ENCODE data around the gene AKR1B15. TPM values are rescaled to one million over a fixed set of nuclear protein-coding genes. Genes with fewer than 3 reads are reported as not detected.
A peak's percentile ranks its signal among the peaks of the same experiment; 100 is the strongest.

AKR1B15 gene
- polyA plus RNA-seq, 2 of the 4 experiments (the other 2 are of a cell fraction): 17.9 to 24.7 TPM

DNA sequence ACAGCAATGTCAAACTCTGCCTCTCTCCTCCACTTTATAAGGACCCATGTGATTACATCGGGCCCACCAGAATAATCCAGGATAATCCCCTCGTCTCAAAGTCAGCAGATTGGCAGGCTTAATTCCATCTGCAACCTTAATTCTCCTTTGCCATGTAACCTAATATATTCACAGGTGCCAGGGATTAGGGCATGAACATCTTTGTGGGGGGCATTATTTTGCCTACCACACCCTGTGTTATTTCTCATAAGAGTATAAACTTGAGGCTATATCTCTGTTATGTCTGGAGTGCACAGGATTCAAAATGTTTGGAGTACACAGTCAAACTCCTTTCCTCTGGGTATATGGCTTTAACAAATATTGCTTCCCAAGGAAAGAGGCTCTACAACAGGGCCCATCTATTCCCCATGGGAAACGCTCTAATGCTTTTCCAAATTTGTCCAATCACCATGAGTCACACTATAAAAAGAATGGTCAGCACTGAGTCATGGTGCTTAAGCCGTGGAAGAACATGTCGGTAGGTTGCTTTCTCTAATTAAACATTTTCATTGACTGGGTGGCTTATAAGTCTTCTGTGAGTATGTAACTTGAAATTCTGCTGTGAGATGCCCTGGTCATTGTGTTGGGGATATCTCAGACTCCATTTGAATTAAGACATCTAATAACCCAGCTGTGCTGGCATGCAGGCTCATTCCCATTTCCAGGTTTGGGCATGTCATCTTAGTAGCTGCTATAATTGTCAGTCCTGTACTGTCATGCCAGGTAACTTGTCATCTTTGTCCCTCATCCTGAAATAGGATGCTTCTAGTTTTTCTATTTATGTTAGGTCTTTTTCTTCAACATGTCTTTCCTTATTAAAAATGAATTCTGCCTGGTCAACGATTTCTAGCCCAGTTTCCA lies 33.1 kb upstream of the AKR1B15 start (continued):
- TF ChIP-seq, protein P1, sequence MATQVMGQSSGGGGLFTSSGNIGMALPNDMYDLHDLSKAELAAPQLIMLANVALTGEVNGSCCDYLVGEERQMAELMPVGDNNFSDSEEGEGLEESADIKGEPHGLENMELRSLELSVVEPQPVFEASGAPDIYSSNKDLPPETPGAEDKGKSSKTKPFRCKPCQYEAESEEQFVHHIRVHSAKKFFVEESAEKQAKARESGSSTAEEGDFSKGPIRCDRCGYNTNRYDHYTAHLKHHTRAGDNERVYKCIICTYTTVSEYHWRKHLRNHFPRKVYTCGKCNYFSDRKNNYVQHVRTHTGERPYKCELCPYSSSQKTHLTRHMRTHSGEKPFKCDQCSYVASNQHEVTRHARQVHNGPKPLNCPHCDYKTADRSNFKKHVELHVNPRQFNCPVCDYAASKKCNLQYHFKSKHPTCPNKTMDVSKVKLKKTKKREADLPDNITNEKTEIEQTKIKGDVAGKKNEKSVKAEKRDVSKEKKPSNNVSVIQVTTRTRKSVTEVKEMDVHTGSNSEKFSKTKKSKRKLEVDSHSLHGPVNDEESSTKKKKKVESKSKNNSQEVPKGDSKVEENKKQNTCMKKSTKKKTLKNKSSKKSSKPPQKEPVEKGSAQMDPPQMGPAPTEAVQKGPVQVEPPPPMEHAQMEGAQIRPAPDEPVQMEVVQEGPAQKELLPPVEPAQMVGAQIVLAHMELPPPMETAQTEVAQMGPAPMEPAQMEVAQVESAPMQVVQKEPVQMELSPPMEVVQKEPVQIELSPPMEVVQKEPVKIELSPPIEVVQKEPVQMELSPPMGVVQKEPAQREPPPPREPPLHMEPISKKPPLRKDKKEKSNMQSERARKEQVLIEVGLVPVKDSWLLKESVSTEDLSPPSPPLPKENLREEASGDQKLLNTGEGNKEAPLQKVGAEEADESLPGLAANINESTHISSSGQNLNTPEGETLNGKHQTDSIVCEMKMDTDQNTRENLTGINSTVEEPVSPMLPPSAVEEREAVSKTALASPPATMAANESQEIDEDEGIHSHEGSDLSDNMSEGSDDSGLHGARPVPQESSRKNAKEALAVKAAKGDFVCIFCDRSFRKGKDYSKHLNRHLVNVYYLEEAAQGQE (IDR thresholded peaks at IDR 0.05): no peak
- TF ChIP-seq EHF (CRISPR knock-in tag; IDR thresholded peaks at IDR 0.05): no peak
- TF ChIP-seq, protein P2, sequence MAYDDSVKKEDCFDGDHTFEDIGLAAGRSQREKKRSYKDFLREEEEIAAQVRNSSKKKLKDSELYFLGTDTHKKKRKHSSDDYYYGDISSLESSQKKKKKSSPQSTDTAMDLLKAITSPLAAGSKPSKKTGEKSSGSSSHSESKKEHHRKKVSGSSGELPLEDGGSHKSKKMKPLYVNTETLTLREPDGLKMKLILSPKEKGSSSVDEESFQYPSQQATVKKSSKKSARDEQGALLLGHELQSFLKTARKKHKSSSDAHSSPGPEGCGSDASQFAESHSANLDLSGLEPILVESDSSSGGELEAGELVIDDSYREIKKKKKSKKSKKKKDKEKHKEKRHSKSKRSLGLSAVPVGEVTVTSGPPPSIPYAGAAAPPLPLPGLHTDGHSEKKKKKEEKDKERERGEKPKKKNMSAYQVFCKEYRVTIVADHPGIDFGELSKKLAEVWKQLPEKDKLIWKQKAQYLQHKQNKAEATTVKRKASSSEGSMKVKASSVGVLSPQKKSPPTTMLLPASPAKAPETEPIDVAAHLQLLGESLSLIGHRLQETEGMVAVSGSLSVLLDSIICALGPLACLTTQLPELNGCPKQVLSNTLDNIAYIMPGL (CRISPR knock-in tag; IDR thresholded peaks at IDR 0.05; ENCODE audit: borderline replicate concordance): no peak
- TF ChIP-seq NFE2L2 (conservative IDR thresholded peaks at IDR 0.05; ENCODE audit: low read length): peak; percentile 92
- peak in 1 of 2 experiments; percentile 46; a peak in 1 of 5 replicates for TF ChIP-seq EP300 (IDR thresholded peaks at IDR 0.05)
- TF ChIP-seq, protein P3, sequence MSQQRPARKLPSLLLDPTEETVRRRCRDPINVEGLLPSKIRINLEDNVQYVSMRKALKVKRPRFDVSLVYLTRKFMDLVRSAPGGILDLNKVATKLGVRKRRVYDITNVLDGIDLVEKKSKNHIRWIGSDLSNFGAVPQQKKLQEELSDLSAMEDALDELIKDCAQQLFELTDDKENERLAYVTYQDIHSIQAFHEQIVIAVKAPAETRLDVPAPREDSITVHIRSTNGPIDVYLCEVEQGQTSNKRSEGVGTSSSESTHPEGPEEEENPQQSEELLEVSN (IDR thresholded peaks at IDR 0.05; ENCODE audit: borderline replicate concordance, low read depth): 0 out of 2 replicates have a peak, but pooled peaks have one; percentile 14

DNA sequence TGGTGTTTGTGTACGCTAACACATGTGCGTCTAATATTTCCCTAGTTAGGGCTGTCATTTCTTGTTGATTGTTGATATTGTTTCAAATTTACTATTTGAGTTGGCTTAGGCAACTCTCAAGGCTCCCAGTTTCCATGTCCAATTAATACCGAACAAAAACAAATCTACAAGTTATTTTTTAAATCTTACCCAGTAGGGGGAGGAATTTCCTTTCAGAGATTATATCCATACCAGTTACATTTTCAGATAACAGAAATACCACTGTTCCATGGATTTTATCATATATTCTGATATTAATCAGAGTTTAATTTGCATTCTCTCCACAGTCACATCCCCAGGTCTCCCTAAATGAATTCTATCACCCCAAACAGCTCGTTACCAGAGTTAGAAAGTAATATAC lies 28.8 kb upstream of the AKR1B15 start:
- CTCF ChIA-PET: interaction anchor here (0.6 to 28.4 kb wide), 33 partner anchors 9 to 535 kb away, joined by 3 to 914 read pairs (median 4); partner anchors contain the start of genes AKR1B1 and AKR1B15
- Histone ChIP-seq H3K4me2 (peak overlapping the region; percentile 90), H3K9me3 (no peaks in the 10 kb centered on the region), H3K27ac (peak overlapping the region; percentile 76 to 81), H3K4me3 (peak overlapping the region; percentile 32), H3K4me1 (peaks cover 65% of the 10 kb centered on the region)
- TF ChIP-seq NPAS2 (CRISPR knock-in tag; IDR thresholded peaks at IDR 0.05; ENCODE audit: borderline replicate concordance) (no peak), RAD21 (conservative IDR thresholded peaks at IDR 0.05 in 1 of 2, IDR thresholded peaks at IDR 0.05 in 1 of 2) (peak; percentile 70 to 78; a peak in 4 of 5 replicates), SMC3 (IDR thresholded peaks at IDR 0.05) (peak; percentile 78)
- TF ChIP-seq, protein P4, sequence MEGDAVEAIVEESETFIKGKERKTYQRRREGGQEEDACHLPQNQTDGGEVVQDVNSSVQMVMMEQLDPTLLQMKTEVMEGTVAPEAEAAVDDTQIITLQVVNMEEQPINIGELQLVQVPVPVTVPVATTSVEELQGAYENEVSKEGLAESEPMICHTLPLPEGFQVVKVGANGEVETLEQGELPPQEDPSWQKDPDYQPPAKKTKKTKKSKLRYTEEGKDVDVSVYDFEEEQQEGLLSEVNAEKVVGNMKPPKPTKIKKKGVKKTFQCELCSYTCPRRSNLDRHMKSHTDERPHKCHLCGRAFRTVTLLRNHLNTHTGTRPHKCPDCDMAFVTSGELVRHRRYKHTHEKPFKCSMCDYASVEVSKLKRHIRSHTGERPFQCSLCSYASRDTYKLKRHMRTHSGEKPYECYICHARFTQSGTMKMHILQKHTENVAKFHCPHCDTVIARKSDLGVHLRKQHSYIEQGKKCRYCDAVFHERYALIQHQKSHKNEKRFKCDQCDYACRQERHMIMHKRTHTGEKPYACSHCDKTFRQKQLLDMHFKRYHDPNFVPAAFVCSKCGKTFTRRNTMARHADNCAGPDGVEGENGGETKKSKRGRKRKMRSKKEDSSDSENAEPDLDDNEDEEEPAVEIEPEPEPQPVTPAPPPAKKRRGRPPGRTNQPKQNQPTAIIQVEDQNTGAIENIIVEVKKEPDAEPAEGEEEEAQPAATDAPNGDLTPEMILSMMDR (IDR thresholded peaks at IDR 0.05): peak; percentile 76
- TF ChIP-seq, protein P5, sequence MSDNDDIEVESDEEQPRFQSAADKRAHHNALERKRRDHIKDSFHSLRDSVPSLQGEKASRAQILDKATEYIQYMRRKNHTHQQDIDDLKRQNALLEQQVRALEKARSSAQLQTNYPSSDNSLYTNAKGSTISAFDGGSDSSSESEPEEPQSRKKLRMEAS (IDR thresholded peaks at IDR 0.05): peak; percentile 40; the same call in 1 of the 2 replicates
- ATAC-seq (peak; percentile 59 to 67; a peak in 5 of 6 replicates), DNase-seq (ENCODE audit: low read depth in 1 of 2, low spot score in 1 of 2) (peak in 1 of 2 experiments; percentile 67), FAIRE-seq (peak; percentile 99)
- POLR2A ChIA-PET: no interaction called here
- 15% methylated on average over 4 of the region's 4 CpGs for WGBS (ENCODE audit: missing lambda C conversion rate)

DNA sequence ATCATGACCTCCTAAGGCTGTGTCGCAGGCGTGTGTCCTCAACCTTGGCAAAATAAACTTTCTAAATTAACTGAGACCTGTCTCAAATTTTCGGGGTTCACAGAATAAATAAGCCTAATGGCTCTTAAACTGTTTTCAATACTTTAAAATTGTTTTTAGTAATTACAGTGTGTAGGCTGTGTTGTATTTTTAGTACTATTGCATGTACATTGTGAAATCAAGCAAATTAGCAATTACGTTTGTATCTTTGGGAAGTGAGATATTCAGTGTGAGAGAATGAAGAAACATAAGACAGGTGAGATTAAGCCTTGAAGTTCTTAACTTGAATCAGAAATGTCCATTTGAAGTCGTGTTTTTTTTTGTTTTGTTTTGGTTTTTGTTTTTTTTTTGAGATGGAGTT lies 26.3 kb upstream of the AKR1B15 start:
- no peak for DNase-seq (ENCODE audit: low read depth in 1 of 2, low spot score in 1 of 2)
- Histone ChIP-seq H3K27ac (peak overlapping the region; percentile 78 to 98; a peak in 5 of 6 replicates), H3K4me3 (no peak overlapping the region), H3K4me2 (no peak overlapping the region), H3K4me1 (peaks cover 65% of the 10 kb centered on the region), H3K9me3 (no peaks in the 10 kb centered on the region)
- peak; percentile 39 for FAIRE-seq
- ChIA-PET POLR2A (no interaction called here), CTCF (interaction anchor here (0.8 to 28.4 kb wide), 4 partner anchors 30 to 90 kb away, joined by 3 to 914 read pairs (median 228); partner anchors contain the start of gene AKR1B15)
- 81% methylated on average over 5 of the region's 5 CpGs for WGBS (ENCODE audit: missing lambda C conversion rate)
- ATAC-seq: no peak
- no peak for TF ChIP-seq CBX2 (IDR thresholded peaks at IDR 0.05; ENCODE audit: borderline replicate concordance, low read depth)
- TF ChIP-seq, protein P6, sequence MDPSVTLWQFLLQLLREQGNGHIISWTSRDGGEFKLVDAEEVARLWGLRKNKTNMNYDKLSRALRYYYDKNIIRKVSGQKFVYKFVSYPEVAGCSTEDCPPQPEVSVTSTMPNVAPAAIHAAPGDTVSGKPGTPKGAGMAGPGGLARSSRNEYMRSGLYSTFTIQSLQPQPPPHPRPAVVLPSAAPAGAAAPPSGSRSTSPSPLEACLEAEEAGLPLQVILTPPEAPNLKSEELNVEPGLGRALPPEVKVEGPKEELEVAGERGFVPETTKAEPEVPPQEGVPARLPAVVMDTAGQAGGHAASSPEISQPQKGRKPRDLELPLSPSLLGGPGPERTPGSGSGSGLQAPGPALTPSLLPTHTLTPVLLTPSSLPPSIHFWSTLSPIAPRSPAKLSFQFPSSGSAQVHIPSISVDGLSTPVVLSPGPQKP (IDR thresholded peaks at IDR 0.05; ENCODE audit: low read depth, low read length): no peak
- TF ChIP-seq POLR2A (IDR thresholded peaks at IDR 0.05; ENCODE audit: low read length): no peak
- TF ChIP-seq, protein P5 (IDR thresholded peaks at IDR 0.05): no peak
- no peak for TF ChIP-seq EHMT2 (IDR thresholded peaks at IDR 0.05; ENCODE audit: low read depth)
- no peak for TF ChIP-seq ESRRA (IDR thresholded peaks at IDR 0.05; ENCODE audit: borderline replicate concordance, low read length)
